ENCODE data around the gene WDR70.
"Not testable (repeated sequence)": the region's sequence is repeated elsewhere in the genome, so short reads cannot be mapped to it uniquely, and the experiment has no call there.

WDR70 gene

DNA sequence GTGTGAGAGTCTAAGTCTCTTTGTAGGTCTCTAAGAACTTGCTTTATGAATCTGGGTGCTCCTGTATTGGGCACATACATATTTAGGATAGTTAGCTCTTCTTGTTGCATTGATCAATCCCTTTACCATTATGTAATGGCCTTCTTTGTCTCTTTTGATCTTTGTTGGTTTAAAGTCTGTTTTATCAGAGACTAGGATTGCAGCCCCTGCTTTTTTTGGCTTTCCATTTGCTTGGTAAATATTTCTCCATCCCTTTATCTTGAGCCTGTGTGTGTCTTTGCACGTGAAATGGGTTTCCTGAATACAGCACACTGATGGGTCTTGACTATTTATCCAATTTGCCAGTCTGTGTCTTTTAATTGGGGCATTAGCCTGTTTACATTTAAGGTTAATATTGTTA is 275.4 kb downstream of the WDR70 start:
- not testable (repeated sequence) for DNase-seq

DNA sequence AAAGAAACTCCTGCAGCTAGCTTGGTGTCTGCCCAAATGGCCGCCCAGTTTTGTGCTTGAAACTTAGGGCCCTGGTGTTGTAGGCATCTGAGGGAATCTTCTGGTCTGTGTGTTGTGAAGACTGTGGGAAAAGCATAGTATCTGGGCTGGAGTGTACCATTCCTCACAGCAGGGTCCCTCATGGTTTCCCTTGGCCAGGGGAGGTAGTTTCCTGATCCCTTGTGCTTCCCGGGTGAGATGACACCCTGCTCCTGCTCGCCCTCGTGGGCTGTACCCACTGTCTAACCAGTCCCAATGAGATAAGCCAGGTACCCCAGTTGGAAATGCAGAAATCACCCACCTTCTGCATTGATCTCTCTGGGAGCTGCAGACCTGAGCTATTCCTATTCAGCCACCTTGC is 277.9 kb downstream of the WDR70 start:
- DNase-seq = no peak

DNA sequence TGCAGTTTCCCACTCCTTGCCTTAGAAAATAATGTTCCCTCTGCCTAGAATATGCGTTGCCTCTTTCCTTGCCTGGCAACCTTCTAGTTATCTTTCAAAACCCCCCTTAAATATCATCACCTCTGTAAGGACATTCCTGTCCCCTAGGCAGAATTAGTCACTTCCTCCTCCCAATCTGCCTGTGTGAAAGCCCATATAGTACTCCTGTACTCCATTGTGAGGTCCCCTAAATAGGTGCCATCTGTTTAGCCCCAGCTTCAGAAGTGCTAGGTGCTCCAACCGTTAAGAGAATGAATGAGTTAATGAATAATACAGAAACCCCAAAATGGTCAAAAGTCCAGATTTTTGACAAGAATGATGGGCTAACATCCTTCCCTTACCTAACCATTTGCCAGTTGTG is 279.3 kb downstream of the WDR70 start:
- no peak for DNase-seq

DNA sequence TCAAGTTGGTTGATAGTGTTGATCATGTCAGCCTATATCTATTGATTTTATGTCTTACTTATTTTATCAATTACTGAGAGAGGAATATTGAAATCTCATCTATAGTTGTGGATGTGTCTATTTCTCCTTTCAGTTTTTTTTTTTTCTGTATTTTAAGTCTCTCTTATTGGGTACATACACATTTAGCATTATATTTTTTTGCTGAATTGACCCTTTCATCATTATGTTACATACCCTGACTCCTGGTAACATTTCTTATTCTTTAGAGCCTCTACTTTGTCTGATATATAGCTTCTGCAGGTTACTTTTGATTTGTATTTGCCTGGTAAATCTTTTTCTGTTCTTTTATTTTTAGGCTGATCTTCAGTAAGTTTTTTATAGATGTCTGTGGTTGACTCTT is 281.2 kb downstream of the WDR70 start:
- no peak for DNase-seq

DNA sequence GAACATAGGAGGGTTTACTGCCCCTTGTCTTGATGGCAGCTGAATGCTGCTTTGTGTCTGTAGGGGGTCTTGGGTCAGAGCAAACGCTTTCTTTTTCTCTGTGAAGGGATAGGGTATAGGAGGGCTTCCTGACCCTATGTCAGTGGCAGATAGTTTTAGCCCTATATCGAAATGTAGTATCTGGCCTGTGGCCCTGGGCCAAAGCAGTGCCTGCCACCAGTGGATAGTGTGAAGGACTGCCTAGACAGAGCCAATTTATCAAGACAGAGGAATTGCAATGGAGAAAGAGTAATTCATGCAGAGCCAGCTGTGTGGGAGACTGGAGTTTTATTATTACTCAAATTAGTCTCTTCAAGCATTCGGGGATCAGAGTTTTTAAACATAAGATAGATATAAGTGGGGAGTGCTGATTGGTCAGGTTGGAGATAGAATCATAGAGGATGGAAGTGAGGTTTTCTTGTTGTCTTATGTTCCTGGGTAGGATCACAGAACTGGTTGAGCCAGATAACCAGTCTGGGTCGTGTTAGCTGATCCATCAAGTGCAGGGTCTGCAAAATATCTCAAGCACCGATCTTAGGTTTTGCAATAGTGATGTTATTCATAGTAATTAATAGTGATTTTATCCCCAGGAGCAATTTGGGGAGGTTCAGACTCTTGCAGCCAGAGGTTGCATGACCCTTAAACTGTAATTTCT is 282.3 kb downstream of the WDR70 start:
- DNase-seq = no peak

DNA sequence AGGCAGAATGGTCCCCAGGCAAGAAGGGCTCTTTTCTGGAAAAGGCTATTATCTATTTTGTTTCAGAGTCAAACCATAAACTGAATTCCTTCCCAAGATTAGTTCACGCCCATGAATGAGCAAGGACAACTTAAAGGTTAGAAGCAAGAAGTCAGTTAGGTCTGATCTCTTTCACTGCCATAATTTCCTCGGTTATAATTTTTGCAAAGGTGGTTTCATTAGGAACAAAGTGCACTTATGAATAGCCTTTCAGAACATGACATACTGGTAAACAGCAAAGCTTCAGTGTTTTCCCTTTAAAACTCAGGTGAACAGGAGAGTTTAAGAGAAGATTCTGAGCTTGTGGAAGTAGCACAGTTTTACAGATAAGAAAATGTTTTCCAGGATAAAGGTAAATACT is 282.8 kb downstream of the WDR70 start:
- no peak for DNase-seq

DNA sequence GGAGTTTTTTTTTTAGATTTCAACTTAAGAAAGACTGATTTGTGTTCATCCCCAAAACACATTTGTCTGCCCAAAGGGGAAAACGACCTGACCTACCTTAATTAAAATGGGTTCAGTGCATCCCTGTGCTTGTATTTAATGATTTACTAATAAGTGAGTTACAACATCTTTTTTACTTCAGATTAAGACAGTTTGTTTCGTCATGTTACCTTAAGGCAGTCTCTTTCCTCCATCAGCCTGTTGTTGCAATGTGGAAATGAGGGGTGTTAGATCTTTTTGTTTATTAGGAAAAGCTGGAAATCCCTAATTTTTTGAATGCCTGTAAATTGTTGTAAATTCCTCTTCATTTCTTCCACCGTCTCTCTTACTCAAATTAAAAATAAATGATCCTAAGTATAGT is 283.2 kb downstream of the WDR70 start:
- no peak for DNase-seq

DNA sequence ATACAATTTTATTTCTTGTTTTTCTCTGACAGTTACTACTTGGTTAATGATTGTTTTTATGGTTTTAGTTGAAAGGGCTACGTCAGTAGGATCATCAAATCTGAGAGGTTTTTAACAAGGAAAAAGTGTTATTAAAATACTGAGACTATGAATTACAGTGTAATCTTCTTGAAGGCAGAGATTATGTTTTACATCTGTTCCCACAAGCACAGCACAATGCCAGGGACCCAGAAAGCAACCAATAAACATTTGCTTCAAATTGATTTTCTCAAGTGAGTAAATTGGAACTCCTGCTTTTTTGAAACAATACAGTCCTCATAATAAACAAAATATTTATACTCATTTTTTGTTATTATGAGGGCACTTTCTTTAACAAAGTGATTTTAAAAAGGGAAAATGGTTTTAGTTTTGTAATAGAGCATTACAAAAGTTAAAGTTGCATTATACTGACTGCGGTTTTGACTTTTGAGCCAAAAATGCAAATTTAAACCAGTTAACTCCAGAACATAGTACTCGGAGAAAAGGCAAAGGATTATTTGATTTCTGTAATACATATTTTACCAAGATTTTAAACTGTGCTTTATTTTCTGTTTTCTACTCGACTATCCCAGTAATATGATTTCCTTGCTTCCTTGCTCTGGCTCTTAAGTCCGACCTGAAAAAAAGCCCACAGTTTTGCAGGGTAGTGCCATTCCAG is 283.8 kb downstream of the WDR70 start:
- DNase-seq = no peak

DNA sequence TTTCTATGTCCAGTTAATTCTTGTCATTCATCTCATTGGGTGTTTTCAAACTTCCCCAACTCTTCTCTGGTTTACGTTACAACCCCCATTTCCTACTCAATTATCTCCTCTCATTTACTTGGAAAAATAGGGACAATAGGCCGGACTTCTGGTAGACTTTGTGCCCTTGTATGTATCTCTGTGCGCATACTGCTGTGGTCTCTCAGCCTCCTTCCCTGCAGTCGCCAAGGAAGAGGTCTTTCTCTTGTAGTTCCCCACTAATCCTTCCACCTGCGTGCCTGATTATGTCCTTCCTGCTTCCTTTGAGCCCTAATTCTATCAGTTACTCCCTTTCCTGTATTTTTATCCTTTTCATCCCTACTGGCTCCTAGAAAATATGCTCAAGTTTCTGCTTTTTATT is 284.4 kb downstream of the WDR70 start:
- no peak for DNase-seq

DNA sequence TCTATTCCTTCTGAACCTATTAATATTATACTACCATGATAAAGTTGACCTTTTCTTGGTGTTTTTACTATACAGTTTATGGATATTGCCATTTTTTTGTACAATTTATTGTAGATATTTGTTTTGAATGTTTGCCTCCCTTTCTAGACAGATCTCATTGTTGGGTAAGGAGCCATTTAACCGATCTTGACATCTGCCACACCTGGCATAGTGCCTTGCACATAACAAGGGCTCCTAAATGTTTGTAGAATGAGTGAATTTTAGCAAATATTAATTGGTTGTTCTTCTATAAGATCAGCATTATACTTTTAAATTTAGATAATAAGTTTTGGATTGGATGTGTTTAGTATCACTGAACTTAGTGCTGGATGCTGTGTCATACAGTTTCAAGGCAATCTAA is 285.4 kb downstream of the WDR70 start:
- no peak for DNase-seq

DNA sequence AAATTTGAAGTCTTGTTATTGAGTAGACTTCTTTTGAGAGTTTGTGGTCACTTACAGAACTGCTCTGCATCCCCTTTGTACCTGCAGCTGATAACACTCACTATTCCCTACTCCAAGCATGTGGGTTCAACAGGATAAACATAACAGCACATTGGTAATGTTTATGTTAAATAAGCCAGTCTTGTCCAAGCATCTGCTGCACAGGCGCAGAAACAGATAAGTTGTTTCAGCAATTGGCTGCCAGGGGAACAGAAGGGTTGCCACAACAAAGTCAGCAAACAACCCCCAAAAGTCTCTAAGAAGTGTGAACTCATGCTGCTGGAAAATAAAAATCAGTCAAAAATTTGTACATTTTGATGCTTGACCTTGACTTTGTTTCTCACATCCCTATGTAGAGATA is 286.2 kb downstream of the WDR70 start:
- no peak for DNase-seq

DNA sequence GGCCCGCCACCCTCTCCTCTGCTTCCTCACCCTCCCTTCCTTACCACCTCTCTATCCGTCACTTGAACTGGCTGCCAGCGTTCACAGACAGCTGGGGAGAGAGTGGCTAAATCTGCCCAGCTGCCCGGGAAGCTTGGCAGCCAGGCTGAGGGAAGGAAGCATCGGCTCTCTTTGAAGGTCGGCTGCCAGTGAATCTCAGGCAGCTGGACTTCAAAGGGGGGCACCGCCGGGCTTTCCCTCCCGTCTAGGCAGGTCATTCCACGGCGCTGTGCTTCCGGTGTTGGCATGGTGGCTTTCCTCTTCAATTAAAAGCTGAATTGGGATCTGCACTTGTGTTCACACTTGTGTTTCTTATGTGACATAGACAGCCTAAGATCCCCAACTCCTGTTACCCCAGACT is 286.8 kb downstream of the WDR70 start:
- no peak for DNase-seq

DNA sequence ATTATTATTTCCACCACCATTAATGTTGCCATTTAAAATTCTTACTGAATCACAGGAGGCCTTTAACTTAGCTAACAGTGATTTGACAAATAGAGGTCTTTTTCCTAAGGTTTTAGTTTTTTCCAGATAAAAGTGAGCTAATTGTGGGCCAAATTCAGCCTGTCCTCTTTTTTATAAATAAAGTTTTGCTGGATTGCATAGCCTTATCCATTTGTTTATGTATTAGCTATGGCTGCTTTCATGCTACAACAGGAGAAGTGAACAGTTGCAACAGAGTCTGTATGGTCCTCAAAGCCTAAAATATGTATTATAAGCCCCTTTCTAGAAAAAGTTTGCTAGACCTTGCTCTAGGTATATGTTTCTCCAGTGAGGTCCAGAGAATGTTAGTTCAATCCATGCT is 288.3 kb downstream of the WDR70 start:
- no peak for DNase-seq

DNA sequence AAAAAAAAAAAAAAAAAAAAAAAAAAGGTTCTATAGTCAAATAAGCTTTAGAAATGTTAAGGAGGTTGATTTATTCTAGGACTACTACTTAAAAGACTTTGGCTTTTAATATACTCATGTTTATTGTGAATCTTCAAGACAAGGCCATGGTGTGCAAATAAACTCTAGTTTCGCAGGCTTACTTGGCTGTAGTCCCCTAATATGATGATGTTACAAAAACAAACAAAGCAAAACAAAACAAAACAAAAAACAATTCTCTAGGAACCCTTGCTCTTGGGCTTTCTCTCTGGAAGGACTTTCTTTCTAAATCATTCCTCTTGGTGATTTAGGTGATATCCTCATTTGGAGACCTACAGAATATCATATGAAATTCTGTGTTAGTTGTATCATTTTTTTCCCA is 288.7 kb downstream of the WDR70 start:
- DNase-seq = no peak

DNA sequence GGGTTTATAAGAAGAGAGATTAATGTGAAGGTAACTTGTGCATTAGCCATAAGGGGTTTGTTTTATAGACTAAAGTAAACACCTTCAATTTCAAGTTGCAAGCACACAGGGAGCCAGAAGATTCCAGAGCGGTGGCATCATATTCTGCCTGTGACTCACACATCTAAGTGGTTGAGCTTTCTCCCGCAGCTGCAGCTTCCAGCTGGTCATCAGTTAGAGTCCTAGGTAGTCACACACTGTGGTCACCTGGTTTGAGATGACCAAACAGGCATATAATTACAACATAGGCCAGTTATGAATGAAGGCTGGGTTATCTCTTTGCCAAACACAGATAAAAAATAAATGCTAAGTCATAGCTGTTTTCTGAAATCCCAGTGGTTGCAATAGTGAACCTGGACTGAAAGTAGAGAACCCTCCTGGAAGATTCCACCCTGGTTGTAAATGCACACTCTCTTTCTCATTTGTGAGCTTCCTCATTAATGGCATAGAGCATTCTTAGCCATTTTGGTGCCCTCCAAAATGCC is 289.5 kb downstream of the WDR70 start:
- DNase-seq = no peak

DNA sequence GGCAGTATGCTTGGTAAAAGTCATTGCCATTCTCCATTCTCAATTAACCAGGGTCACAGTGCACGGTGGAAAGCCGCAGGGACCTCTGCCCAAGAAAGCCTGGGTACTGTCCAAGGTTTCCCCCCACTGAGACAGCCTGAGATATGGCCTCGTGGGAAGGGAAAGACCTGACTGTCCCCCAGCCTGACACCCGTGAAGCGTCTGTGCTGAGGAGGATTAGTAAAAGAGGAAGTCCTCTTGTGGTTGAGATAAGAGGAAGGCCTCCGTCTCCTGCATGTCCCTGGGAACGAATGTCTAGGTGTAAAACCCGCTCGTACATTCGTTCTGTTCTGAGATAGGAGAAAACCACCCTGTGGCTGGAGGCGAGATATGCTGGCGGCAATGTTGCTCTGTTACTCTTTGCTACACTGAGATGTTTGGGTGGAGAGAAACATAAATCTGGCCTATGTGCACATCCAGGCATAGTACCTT is 293.0 kb downstream of the WDR70 start:
- DNase-seq = not testable (repeated sequence)

DNA sequence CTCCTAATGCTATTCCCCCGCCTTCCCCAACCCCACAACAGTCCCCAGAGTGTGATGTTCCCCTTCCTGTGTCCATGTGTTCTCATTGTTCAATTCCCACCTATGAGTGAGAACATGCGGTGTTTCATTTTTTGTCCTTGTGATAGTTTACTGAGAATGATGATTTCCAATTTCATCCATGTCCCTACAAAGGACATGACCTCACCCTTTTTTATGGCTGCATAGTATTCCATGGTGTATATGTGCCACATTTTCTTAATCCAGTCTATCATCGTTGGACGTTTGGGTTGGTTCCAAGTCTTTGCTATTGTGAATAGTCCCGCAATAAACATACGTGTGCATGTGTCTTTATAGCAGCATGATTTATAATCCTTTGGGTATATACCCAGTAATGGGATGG is 295.2 kb downstream of the WDR70 start:
- DNase-seq = not testable (repeated sequence)

DNA sequence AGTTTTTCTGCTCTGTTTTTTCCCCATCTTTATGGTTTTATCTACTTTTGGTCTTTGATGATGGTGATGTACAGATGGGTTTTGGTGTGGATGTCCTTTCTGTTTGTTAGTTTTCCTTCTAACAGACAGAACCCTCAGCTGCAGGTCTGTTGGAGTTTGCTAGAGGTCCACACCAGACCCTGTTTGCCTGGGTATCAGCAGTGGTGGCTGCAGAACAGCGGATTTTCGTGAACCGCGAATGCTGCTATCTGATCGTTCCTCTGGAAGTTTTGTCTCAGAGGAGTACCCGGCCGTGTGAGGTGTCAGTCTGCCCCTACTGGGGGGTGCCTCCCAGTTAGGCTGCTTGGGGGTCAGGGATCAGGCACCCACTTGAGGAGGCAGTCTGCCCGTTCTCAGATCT is 300.2 kb downstream of the WDR70 start:
- not testable (repeated sequence) for DNase-seq

DNA sequence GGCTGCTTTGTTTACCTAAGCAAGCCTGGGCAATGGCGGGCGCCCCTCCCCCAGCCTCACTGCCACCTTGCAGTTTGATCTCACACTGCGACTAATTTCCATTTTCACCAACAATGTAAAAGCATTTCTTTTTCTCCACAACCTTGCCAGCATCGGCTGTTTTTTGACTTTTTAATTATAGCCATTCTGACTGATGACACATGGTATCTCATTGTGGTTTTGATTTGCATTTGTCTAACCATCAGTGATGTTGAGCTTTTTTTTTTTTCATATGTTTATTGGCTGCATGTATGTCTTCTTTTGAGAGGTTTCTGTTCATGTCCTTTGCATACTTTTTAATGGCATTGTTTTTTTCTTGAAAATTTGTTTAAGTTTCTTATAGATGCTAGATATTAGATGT is 300.8 kb downstream of the WDR70 start:
- not testable (repeated sequence) for DNase-seq

DNA sequence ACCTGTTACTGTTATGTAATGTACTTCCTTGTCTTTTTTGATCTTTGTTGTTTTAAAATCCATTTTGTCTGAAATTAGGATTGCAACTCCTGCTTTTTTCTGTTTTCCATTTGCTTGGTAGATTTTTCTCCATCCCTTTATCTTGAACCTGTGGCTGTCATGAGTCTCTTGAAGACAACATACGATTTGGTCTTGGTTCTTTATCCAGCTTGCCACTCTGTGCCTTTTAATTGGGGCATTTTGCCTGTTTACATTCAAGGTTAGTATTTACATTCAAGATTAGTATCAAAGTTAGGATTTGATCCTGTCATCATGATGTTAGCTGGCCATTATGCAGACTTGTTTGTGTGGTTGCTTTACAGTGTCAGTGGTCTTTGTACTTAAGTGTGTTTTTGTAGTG is 304.0 kb downstream of the WDR70 start:
- DNase-seq = no peak

DNA sequence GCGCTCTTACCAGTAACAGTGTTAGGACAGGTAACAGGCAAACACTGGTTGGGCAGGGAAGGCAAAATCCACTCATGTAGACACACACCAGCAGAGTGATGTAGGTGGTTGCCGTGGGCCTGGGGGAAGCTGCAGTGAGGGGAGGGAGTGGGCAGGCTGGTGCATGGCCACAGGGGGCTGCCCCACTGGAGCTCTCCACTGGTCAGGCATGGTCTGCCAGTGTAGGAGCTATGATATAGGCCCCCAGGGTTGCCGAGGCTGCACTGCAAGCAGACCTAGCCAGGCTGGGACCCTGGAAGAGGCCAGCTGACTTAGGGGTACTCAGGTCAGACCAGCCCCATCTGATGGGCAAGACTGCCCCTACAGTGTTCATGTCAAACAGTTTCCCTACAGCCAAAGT is 306.1 kb downstream of the WDR70 start:
- no peak for DNase-seq

DNA sequence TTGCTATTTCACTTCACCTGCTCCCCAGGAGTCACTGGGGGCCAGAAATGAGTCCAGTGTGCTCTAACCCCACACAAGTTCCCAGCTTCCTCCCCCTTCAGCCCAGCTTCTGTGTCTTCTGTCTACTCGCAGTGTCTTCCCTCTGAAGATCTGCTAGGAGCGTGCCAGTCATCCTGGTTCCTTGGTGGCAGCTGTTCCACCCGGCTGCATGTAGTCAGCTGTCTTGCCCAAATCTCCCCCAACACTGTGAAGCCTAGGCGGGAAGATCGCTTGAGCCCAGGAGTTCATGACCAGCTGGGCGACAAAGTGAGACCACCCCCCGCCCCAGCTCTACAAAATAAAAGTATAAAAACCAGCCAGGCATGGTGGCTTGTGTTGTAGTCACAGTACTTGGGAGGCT is 306.7 kb downstream of the WDR70 start:
- no peak for DNase-seq

DNA sequence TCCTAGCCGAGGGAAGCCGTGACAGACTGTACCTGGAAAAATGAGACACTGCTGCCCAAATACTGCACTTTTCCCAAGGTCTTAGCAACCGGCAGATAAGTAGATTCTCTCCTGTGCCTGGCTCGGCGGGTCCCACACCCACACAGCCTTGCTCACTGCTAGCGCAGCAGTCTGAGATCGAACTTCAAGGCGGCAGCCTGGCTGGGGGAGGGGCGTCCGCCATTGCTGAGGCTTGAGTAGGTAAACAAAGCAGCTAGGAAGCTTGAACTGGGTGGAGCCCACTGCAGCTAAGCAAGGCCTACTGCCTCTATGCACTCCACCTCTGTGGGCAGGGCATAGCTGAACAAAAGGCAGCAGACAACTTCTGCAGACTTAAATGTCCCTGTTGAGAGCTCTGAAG is 309.8 kb downstream of the WDR70 start:
- not testable (repeated sequence) for DNase-seq

DNA sequence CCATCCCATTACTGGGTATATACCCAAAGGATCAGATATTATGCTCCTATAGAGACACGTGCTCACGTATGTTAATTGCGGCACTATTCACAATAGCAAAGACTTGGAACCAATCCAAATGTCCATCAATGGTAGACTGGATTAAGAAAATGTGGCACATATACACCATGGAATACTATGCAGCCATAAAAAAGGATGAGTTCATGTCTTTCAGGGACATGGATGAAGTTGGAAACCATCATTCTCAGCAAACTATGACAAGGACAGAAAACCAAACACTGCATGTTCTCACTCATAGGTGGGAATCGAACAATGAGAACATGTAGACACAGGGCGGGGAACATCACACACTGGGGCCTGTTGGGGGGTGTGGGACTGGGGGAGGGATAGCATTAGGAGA is 315.2 kb downstream of the WDR70 start:
- not testable (repeated sequence) for DNase-seq

DNA sequence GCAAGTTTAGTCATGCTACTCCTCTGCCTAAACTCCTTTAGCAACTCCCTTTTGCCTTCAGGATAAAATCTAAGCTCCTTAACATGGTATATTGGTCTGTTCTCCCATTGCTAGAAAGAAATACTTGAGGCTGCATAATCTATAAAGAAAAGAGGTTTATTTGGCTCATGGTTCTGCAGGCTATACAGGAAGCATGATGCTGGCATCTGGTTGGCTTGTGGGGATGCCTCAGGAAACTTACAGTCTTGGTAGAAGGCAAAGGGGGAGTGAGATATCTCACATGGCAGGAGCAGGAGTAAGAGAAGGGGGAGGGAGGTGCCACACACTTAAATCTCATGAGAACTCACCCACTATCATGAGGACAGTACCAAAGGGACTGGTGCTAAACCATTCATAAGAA is 315.7 kb downstream of the WDR70 start:
- no peak for DNase-seq

Data from activated CD4-positive, CD25-positive, alpha-beta regulatory T cell (primary cell).